GM19328 (cell line): ENCODE data around the gene MTHFD2L.
"Not testable (repeated sequence)": the region's sequence is repeated elsewhere in the genome, so short reads cannot be mapped to it uniquely, and the experiment has no call there.

ENCODE experiments used
- ATAC-seq: cut with Tn5 transposase; IDR thresholded peaks from one replicate; pipeline ENCODE4 v1.9.1; 2021; ENCODE audit warnings: mild to moderate bottlenecking, moderate library complexity; ENCODE audit not compliant: unreplicated experiment

MTHFD2L gene

GRCh38 chr4:74157561-74158465 lies at the start of gene MTHFD2L:
TSS of gene MTHFD2L (plus strand) at chr4:74158118. CDS start at chr4:74158139, 21 bp downstream.
- peak; percentile 98 for ATAC-seq

DNA sequence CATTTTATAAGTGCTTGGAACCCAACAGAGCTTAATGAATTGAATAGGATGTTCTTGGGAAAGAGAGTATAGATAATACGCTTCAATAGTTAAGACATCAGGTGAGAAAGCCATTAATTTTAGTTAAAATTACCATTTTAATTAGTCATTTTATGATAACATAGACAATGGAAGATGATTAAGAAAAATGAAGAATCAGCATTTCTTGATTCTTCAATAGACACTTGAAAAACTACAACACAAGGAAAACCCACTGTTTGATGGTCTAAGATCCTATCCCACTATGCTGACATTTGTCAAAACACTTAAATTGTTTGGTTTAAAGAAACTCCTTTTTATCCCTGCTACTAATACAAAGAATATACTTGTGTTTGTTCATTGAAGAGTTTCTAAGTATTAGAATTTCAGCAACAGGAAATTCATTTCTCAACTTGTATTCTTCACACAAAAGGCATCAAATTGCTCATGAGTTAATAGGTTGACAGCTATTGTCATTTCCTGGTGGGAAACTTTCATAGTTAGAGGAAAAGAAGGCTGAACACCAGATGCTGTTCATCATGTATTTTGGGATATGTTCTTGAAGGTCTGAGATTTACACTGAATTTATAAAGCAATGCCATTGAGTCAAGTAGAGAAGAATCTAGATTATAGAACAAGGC lies 49.3 kb upstream of the MTHFD2L start:
- no peak for ATAC-seq

DNA sequence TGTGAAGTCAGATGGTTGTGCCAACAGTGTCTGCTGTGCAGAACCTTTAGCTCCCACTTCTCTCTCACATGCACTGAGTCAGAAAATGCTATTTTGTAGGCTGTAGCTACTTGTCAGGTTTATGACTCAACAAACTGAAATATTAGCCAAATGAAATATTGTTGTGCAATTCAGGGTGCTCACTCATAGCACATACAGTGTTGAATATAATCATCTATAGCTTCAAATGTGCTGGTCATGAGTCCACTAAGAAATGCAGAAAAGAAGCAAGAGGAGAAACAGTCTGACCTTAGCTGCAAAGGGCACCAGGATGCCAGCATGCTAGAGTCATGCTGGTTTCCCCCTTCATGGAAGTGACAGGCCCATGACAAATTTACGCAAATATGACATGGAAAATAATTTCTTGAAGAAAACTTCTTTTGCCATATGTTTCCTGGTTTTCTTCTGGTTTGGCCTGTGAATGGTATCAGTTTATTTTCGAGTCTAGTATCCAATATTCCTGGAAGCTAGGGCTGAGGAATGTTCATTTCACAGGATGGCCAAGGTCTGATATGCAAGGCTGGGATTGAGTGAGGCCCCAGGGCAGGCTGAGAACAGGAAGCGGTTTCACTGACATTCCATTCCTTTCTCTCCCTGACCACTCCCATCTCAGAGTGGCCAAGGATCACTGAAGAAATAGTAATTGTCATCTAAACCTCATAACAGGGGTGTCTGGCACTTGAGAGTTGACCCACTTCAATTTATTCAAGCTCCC lies 48.6 kb upstream of the MTHFD2L start:
- no peak for ATAC-seq

DNA sequence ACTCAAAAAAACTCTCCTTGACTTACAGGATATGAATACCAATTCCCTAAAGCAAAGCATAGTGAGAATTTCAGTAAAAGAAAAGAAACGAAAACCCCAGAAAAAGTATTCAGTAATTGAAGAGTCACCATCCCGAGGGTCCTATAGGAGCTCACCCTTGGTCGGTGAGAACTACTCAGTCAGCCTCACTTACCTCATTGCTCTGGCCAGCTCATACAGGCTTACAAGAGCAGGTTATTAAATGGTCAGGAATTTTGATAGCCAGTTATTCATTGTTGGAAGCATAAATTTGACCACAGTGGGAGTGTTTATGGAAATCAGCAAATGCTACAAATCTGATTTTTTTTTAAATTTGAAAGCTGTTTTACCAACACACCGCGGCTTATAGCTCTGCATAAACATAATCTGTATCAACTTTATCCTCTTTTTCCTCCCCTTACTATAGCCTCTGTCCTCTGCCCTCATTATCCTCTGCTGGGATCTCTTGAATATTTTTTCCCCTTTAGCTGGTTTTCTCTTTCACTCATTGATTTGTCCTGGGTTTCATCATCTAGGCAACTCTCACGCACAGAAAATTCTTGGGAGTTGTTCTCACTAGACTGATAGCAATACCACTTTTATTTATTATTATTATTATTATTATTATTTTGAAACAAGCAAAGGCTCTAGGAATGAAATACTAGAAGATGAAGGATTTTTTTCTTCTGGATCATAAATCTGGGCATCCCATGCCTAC lies 47.9 kb upstream of the MTHFD2L start:
- no peak for ATAC-seq

DNA sequence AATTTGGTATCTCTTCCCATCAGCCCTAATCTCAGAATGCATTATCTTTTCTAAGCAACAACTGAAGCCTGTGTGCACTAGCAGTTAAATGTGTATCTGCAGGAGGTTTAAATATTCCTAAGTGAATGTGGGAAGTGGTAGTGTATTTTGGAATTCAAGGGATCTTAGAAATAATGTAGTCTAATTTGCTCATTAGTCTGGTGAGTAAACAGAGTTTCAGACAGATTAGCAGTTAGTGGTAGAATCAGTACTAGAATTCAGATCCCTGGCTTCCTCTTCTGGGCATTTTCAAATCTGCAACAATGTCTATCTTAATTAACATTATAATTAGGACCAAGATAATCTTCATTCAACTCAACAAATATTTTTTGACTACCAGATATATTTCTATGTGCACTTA lies 47.2 kb upstream of the MTHFD2L start:
- ATAC-seq = no peak

- ATAC-seq = no peak
These were observed 46.5 kb upstream of the MTHFD2L start for GRCh38 chr4:74111306-74111975.

GRCh38 chr4:74111990-74112389 lies 45.9 kb upstream of the MTHFD2L start:
- ATAC-seq = no peak

- ATAC-seq = no peak
These were observed 45.4 kb upstream of the MTHFD2L start for GRCh38 chr4:74112399-74113105.

DNA sequence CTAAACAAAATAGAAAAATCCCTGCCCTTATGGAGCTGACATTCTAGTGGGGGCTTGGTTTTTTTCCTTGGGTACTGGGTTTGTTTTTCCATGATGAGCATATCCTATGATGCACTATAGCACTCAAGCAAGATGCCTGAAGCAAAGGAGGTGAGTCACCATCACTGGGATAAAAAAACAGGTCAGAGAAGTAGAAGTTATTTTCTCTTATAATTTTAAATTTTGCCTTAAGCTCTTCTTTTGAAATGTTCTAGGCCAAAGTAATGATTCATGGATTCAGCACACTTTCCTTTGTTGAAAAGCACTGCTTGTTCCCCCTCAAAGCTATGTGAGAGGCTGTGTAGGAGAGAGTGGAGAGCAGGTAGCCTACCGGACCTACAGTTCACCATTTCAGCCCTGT lies 43.7 kb upstream of the MTHFD2L start:
- no peak for ATAC-seq

DNA sequence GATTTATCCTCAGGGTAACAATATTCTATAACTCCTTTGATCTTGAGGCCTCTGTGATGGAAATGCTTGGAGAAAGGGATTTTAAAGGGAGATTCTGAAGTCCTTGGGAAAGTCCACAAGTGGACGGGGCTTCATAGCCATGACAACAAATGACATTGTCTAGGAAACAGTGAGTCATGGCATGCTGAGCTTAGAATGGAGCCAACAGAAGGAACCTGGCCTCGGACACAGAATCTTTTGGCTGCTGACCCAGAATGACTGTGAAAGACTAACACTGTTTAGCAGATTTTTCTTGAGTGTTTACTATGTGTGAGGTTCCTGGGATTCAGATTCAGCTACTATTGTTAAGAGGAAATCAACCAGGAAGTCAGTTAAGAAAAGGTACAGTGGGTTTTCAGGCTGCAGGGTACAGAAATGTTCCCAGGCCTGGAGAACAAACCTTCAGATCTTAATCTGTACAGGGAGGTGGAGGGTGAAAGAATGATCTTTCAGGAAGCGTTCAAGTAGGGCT lies 40.8 kb upstream of the MTHFD2L start:
- ATAC-seq = no peak

- ATAC-seq = no peak
These were observed 39.1 kb upstream of the MTHFD2L start for GRCh38 chr4:74118600-74119338.

DNA sequence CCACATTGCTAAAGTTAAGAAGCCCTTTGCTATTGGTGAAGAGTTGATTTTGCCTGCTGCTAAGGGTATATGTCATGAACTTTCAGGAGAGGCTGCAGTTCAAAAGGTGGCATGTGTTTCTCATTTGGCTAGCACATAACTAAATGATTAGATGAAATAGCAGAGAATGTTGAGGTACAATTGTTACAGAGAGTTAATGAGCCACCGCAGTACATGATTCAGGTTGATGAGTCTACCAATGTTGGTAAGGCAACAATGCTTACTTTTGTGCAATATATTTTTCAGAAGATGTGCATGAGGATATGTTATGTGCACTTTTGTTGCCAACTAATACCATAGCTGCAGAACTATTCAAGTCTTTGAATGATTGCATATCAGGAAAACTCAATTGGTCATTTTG lies 37.8 kb upstream of the MTHFD2L start:
- ATAC-seq = no peak

- no peak for ATAC-seq
These were observed 36.0 kb upstream of the MTHFD2L start for GRCh38 chr4:74121643-74122579.

- ATAC-seq = no peak
These were observed 34.7 kb upstream of the MTHFD2L start for GRCh38 chr4:74123065-74123728.

DNA sequence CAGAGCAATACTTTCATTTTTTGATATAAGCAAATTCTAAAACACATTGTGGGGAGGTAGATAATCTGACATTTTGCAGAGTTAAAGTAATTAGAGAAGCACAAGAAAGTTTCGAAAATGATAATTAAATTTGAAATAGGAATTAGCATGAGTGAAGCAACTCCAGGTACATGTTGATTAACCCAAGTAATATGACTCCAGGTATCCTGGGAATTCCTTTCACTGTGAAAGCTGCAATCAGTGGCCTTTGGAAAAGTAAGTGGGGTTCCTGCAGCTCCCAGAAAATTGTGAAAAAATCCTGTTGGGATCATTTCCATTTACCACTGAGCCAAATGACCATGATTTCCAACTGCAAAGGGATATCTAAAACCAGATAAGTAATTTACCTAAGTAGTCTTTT lies 32.9 kb upstream of the MTHFD2L start:
- no peak for ATAC-seq

DNA sequence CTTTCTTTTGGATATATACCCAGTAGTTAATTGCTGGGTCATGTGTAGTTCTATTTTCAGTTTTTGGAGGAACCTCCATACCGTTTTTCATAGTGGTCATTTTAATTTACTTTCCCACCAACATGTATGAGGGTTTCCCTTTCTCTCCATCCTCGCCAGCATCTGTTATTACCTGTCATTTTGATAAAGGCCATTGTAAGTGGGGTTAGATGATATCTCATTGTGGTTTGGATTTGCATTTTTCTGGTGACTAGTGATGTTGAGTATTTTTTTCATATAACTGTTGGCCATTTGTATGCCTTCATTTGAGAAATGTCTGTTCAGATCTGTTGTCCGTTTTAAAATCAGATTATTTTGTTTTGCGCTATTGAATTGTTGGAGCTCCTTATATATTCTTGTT lies 30.2 kb upstream of the MTHFD2L start:
- no peak for ATAC-seq

DNA sequence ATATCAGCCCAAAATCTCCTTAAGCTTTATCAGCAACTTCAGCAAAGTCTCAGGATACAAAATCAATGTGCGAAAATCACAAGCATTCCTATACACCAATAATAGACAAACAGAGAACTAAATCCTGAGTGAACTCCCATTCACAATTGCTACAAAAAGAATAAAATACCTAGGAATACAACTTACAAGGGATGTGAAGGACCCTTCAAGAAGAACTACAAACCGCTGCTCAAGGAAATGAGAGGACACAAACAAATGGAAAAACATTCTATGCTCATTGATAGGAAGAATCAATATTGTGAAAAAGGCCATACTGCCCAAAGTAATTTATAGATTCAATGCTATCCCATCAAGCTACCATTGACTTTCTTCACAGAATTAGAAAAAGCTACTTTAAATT lies 27.1 kb upstream of the MTHFD2L start:
- not testable (repeated sequence) for ATAC-seq
